BLaER1 treated with 17β-estradiol and CSF1 and Interleukin-3, amounts not matched to agents 10 nM and 100 nM (cell line): ENCODE data around the gene ELL.
A peak's percentile ranks its signal among the peaks of the same experiment; 100 is the strongest.
"Not testable (repeated sequence)": the region's sequence is repeated elsewhere in the genome, so short reads cannot be mapped to it uniquely, and the experiment has no call there.

Experiments used
- H3K27ac ChIP-seq, 11 experiments: shearing (Covaris generic); formaldehyde crosslinking; 2 replicates each; pipeline ENCODE4 v1.8.1; 2022
- H3K27me3 ChIP-seq, 11 experiments: shearing (Covaris generic); formaldehyde crosslinking; 2 replicates each; pipeline ENCODE4 v1.8.1; 2022
- H3K36me3 ChIP-seq, 11 experiments: shearing (Covaris generic); formaldehyde crosslinking; 2 replicates each; pipeline ENCODE4 v1.8.1; 2022
- H3K4me1 ChIP-seq, 10 experiments: shearing (Covaris generic); formaldehyde crosslinking; 2 replicates each; pipeline ENCODE4 v1.8.1; 2022
- H3K4me2 ChIP-seq, 11 experiments: shearing (Covaris generic); formaldehyde crosslinking; 2 replicates each; pipeline ENCODE4 v1.8.1; 2022
- H3K4me3 ChIP-seq, 10 experiments: shearing (Covaris generic); formaldehyde crosslinking; 2 replicates each; pipeline ENCODE4 v1.8.1; 2022
- H3K9ac ChIP-seq, 11 experiments: shearing (Covaris generic); formaldehyde crosslinking; 2 replicates each; pipeline ENCODE4 v1.8.1; 2022
- H3K9me3 ChIP-seq, 11 experiments: shearing (Covaris generic); formaldehyde crosslinking; replicated peaks in 1 of 11; 2 replicates each; pipeline ENCODE4 v1.8.1; 2022
- H4K20me1 ChIP-seq, 11 experiments: shearing (Covaris generic); formaldehyde crosslinking; 2 replicates each; pipeline ENCODE4 v1.8.1; 2022
- Cebpa-rat ChIP-seq, 11 experiments: shearing (Covaris generic); IDR thresholded peaks; 2 replicates each; pipeline ENCODE4 v1.8.1; 2022

Gene ELL

DNA sequence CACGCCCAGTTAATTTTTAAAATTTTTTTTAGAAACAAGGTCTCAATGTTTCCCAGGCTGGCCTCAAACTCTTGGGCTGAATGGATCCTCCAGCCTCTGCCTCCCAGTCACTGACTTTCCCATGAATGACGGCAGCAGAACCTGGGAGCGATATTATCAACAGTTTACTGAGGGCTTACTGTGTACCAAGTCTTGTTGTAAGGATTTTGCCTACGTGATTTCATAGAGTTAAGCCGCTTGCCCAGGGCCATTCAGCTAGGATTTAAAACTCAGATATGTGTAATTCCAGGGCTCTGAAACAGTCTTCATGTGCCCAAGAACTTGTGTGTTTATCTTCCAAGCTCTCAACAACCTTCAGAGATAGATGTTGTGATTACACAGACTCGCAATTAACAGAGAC lies 29.8 kb upstream of the ELL start:
- TF ChIP-seq Cebpa-rat (IDR thresholded peaks at IDR 0.05), result no peak
- Histone ChIP-seq H3K4me1 (peaks cover 0 to 18% (median 6%) of the 10 kb centered on the region in 10 experiments; a peak in 10 of 20 replicates), H3K4me2 (peak overlapping the region in 4 of 11 experiments; percentile 8 to 38 (median 19); a peak in 3 of 22 replicates), H3K9me3 (no peaks in the 10 kb centered on the region), H3K9ac (peak overlapping the region in 2 of 11 experiments; percentile 14 to 16; a peak in 2 of 22 replicates), H3K27ac (0 out of 22 replicates have a peak overlapping the region, but pooled peaks of 1 of the 11 experiments have one; percentile 12), H3K4me3 (no peak overlapping the region), H3K27me3 (no peaks in the 10 kb centered on the region), H4K20me1 (no peaks in the 10 kb centered on the region), H3K36me3 (no peaks in the 10 kb centered on the region)

DNA sequence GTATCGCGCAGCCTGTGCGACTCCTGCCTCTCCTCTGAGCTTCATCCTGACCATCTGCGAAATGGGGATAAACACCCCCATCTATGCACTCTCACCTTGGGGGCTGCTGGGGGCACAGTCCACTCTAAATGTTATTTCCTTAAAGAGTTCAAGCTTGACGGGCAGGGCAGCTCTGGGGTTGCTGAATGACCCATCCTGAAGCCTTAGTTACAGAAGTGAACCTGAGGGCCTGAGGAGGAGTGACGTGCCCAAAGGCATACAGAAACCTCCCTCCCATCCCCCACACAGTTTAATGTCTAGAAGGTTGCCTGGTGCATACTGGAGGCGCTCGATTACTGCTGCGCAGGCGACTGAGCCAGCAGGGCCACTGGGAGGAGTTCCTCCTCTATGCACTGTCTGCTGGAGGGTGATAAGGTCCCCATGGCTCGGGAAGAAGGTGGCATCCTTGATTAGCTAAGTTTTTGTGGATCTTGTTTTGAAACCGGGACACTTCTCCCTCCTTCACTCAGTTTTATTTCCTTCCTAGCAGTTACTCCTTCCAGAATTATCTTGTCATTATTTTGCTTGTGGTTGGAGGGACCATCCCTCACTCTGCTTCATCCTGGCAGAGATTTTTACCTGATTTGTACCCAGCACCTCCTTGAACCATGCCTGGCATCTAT lies 22.1 kb upstream of the ELL start:
- no peak for TF ChIP-seq Cebpa-rat (IDR thresholded peaks at IDR 0.05)
- Histone ChIP-seq H3K9me3 (no peaks in the 10 kb centered on the region), H3K4me3 (peak overlapping the region; percentile 43 to 80 (median 62); a peak in 19 of 20 replicates), H3K4me1 (peaks cover 21 to 33% (median 26%) of the 10 kb centered on the region in 10 experiments), H3K36me3 (peaks cover 27 to 31% (median 29%) of the 10 kb centered on the region in 11 experiments), H3K4me2 (peak overlapping the region; percentile 54 to 92 (median 83)), H3K27ac (peak overlapping the region in 10 of 11 experiments; percentile 30 to 84 (median 60); a peak in 17 of 22 replicates), H3K9ac (peak overlapping the region; percentile 38 to 72 (median 64); a peak in 19 of 22 replicates), H3K27me3 (no peaks in the 10 kb centered on the region), H4K20me1 (peaks cover 0 to 14% (median 0%) of the 10 kb centered on the region in 11 experiments; a peak in 6 of 22 replicates)

DNA sequence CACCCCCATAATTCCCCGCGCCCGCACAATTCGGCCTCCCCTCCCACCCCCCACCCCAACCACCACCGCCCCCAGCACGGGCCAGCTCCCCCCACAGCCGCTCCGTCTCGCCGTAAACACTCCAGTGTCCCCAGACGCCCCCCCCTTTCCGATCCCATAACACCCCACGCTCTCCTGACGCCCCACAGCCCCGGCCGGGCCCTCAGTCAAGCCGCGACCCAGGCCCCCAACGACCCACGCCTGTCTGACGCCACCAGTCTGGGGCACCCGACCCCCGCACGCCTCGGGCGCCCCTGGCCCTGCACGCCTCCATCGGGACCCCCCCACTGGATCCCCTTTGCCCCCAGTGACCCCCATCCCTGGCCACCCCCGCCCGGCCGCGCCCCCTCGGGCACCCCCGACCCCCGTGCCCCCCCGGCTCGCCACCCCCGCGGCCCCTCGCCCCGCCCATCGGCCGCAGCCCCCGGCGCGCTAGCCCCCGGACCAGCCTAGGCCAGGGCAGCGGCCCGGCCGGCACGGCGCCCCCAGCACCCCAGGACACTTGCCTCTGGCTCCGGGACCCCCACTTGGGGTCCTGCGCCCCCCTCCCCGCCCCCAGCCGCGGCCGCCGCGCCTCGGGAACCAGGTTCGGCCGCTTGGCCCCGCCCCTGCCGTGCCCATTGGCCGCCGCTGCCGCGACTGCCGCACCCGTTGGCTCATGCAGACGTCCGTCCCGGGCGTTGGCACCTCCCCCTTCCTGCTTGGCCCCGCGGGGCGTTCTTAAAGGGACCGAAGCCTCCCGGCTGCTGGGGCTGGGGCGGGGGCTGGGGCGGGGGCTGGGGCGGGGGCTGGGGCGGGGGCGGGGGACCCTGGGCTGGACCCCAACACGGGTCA lies 21.3 kb upstream of the ELL start, which contains the start of gene FKBP8:
FKBP8 (minus strand) TSS at position 633 of the 873 bp plus-strand sequence. CDS start 1,603 bp downstream, outside the sequence.
- H3K9ac ChIP-seq, result peak within 1 kb of the TSS; percentile 68 to 88 (median 81)
- H3K27ac ChIP-seq, result peak within 1 kb of the TSS; percentile 66 to 84 (median 72)
- no peak for TF ChIP-seq Cebpa-rat (IDR thresholded peaks at IDR 0.05)

DNA sequence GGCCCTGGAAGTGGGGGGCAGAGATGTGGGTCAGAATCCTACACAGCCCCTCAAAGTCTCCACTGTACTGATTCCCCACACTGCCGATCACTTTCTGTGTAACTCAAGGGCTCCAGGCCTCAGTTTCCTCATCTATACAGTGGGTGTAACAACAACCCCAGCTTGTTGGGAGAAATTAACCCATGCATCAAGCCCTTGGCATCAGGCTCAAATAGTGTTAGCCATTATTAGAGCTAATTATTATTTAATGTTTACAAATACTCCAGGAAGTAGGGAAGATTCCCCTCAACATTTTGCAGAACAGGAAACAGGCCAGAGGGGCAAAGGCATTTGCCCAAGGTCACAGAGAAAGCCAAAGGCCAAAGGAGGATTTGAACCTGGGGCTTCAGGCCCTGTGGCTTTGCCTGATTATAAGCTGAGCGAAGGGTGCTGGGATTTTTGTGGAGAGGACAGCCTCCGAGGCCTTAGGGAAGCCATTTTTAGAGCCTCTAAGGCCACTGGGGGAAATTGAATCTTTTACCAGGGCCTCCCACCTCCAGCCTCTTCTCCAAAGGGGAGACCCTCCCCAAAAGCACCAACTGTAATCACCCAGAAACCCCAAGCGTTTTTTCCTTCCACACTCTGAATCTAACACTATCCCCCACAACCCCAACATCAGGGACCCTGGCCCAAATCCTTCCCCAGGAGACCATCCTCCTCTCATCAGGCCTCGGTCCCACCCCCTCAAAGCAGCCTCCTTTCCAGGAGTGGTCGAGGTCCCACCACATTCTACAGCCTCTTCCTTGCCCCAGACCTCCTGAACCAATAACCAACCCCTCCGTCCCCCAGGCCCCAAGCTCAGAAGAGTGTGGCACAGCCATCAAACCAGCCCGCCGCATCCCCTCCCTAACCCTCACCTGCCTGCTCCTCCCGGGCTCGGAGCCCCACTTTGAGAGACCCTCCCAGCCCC lies 20.4 kb upstream of the ELL start:
- H3K4me2 ChIP-seq, result peak overlapping the region; percentile 79 to 100 (median 94)
- TF ChIP-seq Cebpa-rat (IDR thresholded peaks at IDR 0.05), result no peak
- peaks cover 0 to 28% (median 0%) of the 10 kb centered on the region in 11 experiments; a peak in 8 of 22 replicates for H4K20me1 ChIP-seq
- H3K9ac ChIP-seq, result peak overlapping the region; percentile 68 to 88 (median 81)
- peak overlapping the region; percentile 54 to 80 (median 68) for H3K4me3 ChIP-seq
- H3K4me1 ChIP-seq, result peaks cover 21 to 32% (median 24%) of the 10 kb centered on the region in 10 experiments
- peaks cover 40 to 48% (median 45%) of the 10 kb centered on the region in 11 experiments for H3K36me3 ChIP-seq
- H3K9me3 ChIP-seq, result no peaks in the 10 kb centered on the region
- H3K27ac ChIP-seq, result peak overlapping the region; percentile 15 to 84 (median 67)
- no peaks in the 10 kb centered on the region for H3K27me3 ChIP-seq

More for the DNA sequence above, 21.3 kb upstream of the ELL start, which contains the start of gene FKBP8:
- Histone ChIP-seq H3K4me1 (peaks cover 21 to 33% (median 26%) of the 10 kb centered on the region in 10 experiments), H4K20me1 (peaks cover 0 to 19% (median 0%) of the 10 kb centered on the region in 11 experiments; a peak in 8 of 22 replicates), H3K4me3 (peak within 1 kb of the TSS; percentile 54 to 80 (median 68)), H3K36me3 (peaks cover 31 to 38% (median 36%) of the 10 kb centered on the region in 11 experiments), H3K4me2 (peak within 1 kb of the TSS; percentile 84 to 100 (median 94)), H3K27me3 (no peaks in the 10 kb centered on the region), H3K9me3 (no peaks in the 10 kb centered on the region)

DNA sequence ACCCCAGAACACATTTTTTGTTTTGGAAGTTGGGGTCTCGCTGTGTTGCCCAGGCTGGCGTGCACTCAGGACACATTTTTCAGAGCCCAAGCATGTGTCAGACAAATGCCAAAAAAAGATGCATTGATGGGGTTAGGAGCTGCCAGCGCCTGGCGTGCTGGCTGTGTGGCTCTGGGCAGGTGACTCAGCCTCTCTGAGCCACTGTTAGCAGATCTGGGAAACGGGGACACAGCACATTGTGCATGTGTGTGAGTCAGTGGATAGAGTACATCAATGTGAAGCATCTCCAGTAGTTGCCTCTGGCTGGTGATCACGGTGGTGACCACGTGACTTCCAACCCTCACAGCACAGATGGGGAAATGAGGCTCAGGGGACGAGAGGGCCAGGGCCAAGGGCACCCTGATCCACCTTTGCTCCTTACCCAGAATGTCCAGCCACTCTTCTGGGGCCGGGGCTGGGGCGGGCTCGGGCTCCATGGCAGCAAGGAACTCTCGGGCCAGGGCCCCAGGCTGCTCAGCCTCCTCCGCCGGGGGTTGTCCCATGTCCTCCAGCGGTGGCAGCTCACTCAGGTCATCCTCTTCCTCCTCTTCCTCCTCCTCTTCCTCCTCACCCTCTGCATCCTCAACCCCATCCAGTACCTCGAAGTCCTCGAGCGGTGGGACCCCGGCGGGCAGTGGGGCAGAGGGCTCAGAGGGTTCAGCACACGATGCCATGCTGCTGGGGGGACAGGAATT lies 19.6 kb upstream of the ELL start:
- H3K27ac ChIP-seq, result peak overlapping the region in 5 of 11 experiments; percentile 30 to 84 (median 73); a peak in 5 of 22 replicates
- H3K9ac ChIP-seq, result peak overlapping the region in 10 of 11 experiments; percentile 68 to 88 (median 82); a peak in 13 of 22 replicates
- no peaks in the 10 kb centered on the region for H3K27me3 ChIP-seq
- H3K9me3 ChIP-seq, result no peaks in the 10 kb centered on the region
- H3K4me3 ChIP-seq, result peak overlapping the region in 6 of 10 experiments; percentile 65 to 80 (median 72); a peak in 7 of 20 replicates
- peaks cover 49 to 56% (median 54%) of the 10 kb centered on the region in 11 experiments for H3K36me3 ChIP-seq
- peaks cover 21 to 32% (median 24%) of the 10 kb centered on the region in 10 experiments for H3K4me1 ChIP-seq
- peak overlapping the region; percentile 79 to 100 (median 94); a peak in 17 of 22 replicates for H3K4me2 ChIP-seq
- peaks cover 0 to 34% (median 0%) of the 10 kb centered on the region in 11 experiments; a peak in 9 of 22 replicates for H4K20me1 ChIP-seq
- no peak for TF ChIP-seq Cebpa-rat (IDR thresholded peaks at IDR 0.05)

DNA sequence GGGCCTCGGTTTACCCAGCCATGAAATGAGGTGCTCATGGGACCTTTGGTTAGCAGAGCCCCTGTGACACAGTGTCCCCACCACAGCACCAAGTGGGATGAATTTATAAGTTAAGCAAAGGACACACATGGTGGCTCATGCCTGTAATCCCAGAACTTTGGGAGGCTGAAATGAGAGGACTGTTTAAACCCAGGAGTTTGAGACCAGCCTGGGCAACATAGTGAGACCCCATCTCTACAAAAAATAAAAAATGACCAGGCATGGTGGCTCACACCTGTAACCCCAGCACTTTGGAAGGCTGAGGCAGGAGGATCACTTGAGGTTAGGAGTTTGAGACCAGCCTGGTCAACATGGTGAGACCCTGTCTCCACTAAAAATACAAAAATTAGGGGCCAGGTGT lies 18.3 kb upstream of the ELL start:
- H3K27ac ChIP-seq, H3K9me3 ChIP-seq, H3K4me2 ChIP-seq, H3K27me3 ChIP-seq, H3K4me3 ChIP-seq: not testable (repeated sequence)
- peak overlapping the region in 2 of 11 experiments; percentile 10 to 19; a peak in 1 of 22 replicates for H3K9ac ChIP-seq
- H4K20me1 ChIP-seq, result peaks cover 0 to 43% (median 0%) of the 10 kb centered on the region in 11 experiments; a peak in 9 of 22 replicates
- peaks cover 59 to 68% (median 65%) of the 10 kb centered on the region in 11 experiments for H3K36me3 ChIP-seq
- H3K4me1 ChIP-seq, result peaks cover 21 to 29% (median 24%) of the 10 kb centered on the region in 10 experiments

DNA sequence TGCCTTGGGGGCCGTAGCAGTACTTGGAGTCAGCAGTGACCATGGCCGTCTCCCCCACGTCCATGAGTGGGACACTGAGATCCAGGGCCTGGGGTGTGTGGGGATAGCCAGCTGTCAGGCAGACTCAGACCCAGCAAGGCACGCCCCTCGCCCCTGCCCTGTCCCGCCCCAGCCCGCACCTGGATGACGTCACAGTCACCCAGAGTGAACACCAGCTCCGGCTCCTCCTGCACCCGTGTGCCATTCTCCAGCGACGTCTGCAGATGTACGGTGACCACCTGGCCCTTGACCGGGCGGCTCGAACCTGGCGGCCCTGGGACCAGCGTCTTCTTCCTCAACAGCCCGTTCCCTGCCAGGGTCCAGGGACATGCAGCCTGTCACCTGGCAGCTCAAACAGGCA lies 17.5 kb upstream of the ELL start:
- Histone ChIP-seq H3K36me3 (peaks cover 59 to 75% (median 69%) of the 10 kb centered on the region in 11 experiments), H3K9ac (0 out of 22 replicates have a peak overlapping the region, but pooled peaks of 1 of the 11 experiments have one; percentile 10), H3K27ac (no peak overlapping the region), H3K9me3 (no peaks in the 10 kb centered on the region), H3K27me3 (no peaks in the 10 kb centered on the region), H3K4me1 (peaks cover 17 to 20% (median 19%) of the 10 kb centered on the region in 10 experiments), H3K4me2 (no peak overlapping the region), H3K4me3 (no peak overlapping the region), H4K20me1 (peaks cover 0 to 46% (median 0%) of the 10 kb centered on the region in 11 experiments; a peak in 9 of 22 replicates)
- no peak for TF ChIP-seq Cebpa-rat (IDR thresholded peaks at IDR 0.05)
